Measurements from ENCODE around the gene SLC4A3.
"Not testable (repeated sequence)": the region's sequence is repeated elsewhere in the genome, so short reads cannot be mapped to it uniquely, and the experiment has no call there.

SLC4A3 gene

GRCh38 chr2:219651656-219652055 is 24.2 kb downstream of the SLC4A3 start:
- DNase-seq = not testable (repeated sequence)

- no peak for DNase-seq
Measured at GRCh38 chr2:219656526-219656925, 29.1 kb downstream of the SLC4A3 start.

GRCh38 chr2:219658196-219658846 is 30.9 kb downstream of the SLC4A3 start:
- no peak for DNase-seq

GRCh38 chr2:219658874-219659273 is 31.4 kb downstream of the SLC4A3 start:
- no peak for DNase-seq

- no peak for DNase-seq
Measured at GRCh38 chr2:219661197-219661954, 33.9 kb downstream of the SLC4A3 start.

- no peak for DNase-seq
Measured at GRCh38 chr2:219661955-219662395, 34.5 kb downstream of the SLC4A3 start.

GRCh38 chr2:219662566-219662965 is 35.1 kb downstream of the SLC4A3 start:
- no peak for DNase-seq

- no peak for DNase-seq
Measured at GRCh38 chr2:219663116-219663762, 35.8 kb downstream of the SLC4A3 start.

- DNase-seq = no peak
Measured at GRCh38 chr2:219664041-219664440, 36.6 kb downstream of the SLC4A3 start.

GRCh38 chr2:219664944-219665343 is 37.5 kb downstream of the SLC4A3 start:
- DNase-seq = no peak

- no peak for DNase-seq
Measured at GRCh38 chr2:219665926-219666325, 38.5 kb downstream of the SLC4A3 start.

- no peak for DNase-seq
Measured at GRCh38 chr2:219668316-219668715, 40.9 kb downstream of the SLC4A3 start.

GRCh38 chr2:219670386-219670785 is 43.0 kb downstream of the SLC4A3 start:
- no peak for DNase-seq

GRCh38 chr2:219671279-219671678 is 43.8 kb downstream of the SLC4A3 start:
- DNase-seq = no peak

GRCh38 chr2:219672406-219672805 is 45.0 kb downstream of the SLC4A3 start:
- DNase-seq = no peak

- no peak for DNase-seq
Measured at GRCh38 chr2:219675221-219675620, 47.8 kb downstream of the SLC4A3 start.

- no peak for DNase-seq
Measured at GRCh38 chr2:219676586-219676985, 49.2 kb downstream of the SLC4A3 start.

GRCh38 chr2:219679041-219679440 is 51.6 kb downstream of the SLC4A3 start:
- no peak for DNase-seq

GRCh38 chr2:219679571-219679970 is 52.1 kb downstream of the SLC4A3 start:
- no peak for DNase-seq

- peak in 1 of 2 donors; percentile 18 for DNase-seq
Measured at GRCh38 chr2:219680958-219681693, 53.7 kb downstream of the SLC4A3 start.

GRCh38 chr2:219681694-219682300 is 54.4 kb downstream of the SLC4A3 start:
- no peak for DNase-seq

GRCh38 chr2:219683474-219683873 is 56.0 kb downstream of the SLC4A3 start:
- not testable (repeated sequence) for DNase-seq

Measured in inflammatory macrophage treated with lipopolysaccharide for 1 hour (primary cell).